HG03139 (cell line): Measurements from ENCODE around the gene ZFP92.
"Not testable (repeated sequence)": the region's sequence is repeated elsewhere in the genome, so short reads cannot be mapped to it uniquely, and the experiment has no call there.

Source experiments
- ATAC-seq: cut with Tn5 transposase; IDR thresholded peaks from one replicate; pipeline ENCODE4 v1.9.1; 2021; ENCODE audit not compliant: unreplicated experiment

ZFP92 gene

DNA sequence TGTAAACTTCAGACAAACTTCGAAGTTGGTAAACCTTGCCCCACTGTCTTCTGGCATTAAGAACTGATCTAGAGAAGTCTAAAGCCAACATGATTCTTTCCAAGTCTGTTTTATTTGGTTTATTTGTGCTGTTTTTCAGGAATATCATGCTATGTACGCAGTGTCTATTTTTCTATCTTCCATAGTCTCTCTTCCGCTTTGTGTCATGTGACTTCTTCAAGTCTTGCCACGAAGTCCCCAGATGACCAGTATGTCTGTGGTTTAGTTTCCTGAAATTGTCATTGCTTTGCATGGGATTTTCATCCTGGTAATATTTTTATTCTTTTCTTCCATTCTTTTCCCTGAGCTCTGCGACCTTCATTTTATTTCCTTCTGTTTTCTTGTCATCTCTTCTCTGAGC, 25.2 kb upstream of the ZFP92 start:
- no peak for ATAC-seq

DNA sequence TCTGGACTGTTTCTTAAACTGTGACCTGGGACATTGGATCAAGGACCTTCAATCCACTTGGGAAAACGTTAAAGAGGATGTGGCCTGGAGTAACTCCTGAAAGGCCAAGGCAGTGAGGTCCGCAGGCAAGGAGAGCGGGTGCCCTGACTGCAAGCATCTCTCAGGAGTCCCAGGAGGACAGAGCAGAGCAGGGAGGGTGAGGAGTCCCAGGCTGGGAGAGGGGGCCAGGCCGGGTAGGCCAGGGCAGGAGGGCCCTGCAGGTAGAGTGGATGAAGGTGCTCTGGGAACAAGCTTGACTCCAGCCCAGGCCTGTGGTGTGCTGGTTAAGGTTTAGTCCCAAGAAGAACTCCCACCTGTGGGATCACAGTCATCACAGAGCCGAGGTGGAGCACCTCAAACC, 23.9 kb upstream of the ZFP92 start:
- ATAC-seq = no peak

DNA sequence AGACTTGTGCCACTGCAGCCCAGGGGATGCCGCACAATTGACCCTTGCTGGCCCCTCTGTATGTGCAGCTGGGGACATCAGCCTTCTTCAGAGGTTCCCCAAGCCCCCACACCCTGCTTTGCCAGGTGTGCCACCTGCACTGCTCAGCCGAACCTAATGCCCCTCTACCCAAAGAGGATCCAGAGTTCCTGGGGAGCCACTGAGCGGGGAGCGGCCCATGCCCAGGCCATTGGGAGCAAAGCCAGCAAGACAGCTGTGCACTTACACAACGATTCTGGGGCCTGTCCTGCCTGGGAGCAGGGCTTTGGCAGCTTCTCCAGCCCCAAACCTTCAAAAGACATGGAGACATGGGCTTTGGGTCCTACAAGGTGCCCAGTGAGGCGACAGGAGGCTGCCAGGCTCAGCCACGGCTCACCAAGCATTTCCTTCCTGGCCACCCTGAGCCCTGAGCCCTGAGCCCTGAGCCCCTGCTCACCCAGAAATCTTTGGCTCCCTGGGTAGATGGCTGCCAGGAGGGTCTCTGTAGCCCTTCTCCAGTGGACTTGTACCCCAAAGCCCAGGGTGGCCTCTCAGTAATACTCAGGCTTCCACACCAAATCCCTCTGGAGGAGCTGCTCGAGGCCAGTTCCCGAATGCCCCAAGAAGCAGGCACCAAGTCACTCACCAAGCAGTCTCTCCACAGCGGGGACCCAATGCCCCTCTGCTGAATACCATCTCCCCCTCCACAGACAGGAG, 23.1 kb upstream of the ZFP92 start:
- ATAC-seq = no peak

DNA sequence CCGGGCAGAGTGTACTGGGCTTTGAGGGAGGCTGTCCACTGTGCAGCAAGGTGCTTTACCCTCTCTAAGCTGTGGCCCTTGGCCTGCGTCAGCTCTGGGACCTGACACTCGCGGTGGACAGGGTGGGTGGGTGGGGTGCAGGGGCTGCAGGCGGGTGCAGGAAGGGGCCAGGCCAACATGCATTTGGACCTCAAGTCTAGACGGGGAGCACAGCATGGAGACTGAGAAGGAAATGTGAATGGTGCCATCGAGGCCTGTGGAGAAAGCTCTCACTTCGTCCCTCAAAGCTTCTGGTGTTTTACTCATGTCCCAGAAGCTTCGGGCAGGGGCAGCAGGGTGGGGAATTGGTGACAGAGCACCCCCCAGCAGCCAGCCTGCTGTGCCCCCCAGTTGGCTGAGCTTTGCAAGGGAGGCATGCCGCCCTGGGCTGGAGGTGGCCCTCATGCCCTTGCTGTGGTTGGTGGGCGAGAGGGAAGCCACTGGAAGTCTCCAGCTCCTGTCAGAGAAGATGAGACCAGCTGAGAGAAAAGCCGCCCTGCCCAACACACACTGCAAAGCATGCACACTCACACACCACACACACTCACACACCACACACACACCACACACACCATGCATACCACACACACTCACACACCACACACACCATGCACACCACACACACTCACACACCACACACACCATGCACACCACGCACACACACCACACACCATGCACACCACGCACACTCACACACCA, 22.4 kb upstream of the ZFP92 start:
- no peak for ATAC-seq

DNA sequence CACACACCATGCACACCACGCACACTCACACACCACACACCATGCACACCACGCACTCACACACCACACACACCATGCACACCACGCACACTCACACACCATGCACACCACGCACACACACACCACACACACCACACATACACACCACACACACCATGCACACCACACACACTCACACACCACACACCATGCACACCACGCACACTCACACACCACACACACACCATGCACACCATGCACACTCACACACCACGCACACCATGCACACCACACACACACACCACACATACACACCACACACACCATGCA, 21.9 kb upstream of the ZFP92 start:
- not testable (repeated sequence) for ATAC-seq

DNA sequence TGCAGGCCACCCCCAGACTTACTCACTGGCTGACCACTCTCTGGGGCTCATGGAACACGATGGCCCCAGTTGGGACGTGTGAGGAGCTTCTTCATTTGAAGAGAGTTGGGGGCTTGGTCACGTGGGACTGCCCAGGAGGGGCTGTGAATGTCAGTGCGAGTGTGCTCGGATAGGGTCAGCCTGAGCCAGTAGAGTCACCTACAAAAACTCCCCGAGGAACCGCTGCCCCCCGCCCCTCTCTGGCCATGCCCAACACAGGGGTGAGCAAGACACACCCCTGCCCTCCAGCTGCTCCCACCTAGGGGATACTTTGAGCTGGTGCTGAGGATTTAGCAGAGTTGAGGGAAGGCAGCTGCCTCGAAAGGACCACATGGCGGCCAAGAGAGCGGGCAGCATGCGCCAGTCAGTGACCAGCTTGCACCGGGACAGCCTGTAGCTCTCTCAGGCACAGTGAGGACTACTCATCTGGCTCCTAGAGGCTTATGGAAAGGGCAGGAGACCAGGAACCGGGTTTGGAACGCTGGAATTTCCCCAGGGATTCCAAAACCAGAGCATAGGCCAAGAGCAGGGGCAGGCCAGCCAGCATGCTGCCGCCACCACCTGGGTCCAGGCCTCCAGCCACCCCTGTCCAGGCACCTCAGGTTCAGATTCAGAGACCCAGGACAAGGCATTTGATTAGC, 18.5 kb upstream of the ZFP92 start:
- no peak for ATAC-seq

DNA sequence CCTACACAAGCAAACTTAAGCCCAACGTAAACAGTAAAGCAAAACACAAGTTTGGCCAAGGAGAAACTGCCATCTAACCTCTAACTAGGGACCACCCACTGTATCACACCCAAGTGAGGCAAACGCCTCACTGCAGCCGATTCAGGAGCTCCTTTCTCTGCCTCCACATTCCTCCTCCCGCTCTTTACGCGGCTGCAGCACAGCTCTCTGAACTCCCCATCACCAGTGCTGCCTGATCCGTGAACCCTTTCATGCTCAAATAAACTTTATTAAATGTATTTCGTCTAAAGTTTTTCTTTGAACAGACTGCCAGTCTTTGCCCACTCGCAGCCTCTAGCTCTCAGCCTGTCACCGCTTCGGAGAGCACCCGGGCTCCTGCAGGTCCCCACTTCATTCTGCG, 16.7 kb upstream of the ZFP92 start:
- no peak for ATAC-seq

DNA sequence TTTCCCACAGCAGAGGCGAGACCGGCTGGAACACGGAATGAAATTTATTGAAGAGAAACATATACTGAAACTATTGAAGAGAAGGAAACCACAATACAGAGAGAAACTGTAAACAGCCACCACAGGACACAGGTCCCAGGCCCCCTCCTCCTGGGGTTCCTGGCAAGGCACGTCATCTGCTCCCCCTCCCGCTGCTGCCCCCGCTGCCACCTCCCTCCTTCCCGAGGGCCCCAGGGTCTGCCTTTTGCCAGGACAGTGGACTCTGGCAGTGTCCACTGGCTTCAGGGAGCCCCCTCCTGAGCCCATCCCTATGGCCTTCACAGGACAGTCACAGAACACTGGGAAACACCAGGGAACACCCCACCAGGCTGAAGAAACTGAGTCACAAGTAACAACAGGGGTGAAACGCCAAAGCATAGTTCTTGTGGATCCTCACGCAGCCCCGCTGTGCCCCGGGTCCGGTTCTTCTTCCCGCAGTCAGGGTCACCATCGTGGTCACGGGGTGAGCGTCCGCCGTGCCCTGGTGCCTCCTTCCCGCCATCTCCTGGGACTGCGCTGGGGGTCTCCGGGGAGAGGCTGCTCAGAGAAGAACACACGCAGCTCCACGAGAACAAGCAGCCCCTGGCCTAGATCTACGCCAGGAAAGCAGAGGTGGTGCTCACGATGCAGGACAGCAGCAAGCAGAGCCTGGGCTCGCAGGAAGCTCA, 15.5 kb upstream of the ZFP92 start:
- ATAC-seq = no peak

DNA sequence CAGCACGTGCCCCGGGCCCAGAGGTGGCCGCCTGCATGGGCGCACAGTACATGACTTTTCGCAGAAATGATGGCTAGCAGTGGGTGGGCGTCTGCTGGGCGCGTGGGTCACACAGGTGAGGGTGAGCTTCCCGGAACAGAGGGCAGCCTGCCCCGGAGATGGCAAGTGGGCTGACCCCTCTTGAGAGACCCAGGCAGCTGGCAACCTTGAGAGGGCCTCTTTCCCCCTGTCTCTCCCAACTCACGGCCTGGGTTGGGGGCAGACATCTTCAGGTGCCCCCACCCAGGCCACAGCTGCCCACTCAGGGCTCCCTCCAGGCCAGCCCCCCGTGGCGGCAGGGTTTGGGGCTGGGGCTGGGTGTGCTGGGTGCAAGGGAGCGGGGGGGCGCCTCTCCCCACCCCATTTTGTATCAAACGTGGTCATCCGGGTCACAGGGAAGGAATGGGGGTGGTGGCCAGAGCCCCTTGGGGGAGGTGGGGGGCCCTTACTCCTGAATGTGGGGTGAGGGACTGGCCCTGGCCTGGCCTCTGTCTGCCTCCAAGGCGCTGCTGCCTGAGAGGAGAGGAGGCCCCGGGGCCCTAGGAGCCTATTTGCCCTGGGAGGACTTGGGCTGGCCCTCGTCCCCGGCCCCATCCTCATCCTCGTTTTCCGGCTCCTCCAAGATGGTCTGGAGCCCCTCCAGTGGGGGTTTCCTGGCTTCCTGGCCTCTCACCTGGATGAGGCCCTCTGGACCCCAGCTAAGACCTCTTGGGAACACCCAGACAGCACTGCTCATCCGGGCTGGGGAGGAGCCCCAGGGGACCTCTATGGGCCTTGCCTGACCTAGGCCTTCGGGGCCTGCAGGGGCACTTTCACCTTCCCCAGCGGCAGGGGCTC, 14.7 kb upstream of the ZFP92 start:
- ATAC-seq = no peak

DNA sequence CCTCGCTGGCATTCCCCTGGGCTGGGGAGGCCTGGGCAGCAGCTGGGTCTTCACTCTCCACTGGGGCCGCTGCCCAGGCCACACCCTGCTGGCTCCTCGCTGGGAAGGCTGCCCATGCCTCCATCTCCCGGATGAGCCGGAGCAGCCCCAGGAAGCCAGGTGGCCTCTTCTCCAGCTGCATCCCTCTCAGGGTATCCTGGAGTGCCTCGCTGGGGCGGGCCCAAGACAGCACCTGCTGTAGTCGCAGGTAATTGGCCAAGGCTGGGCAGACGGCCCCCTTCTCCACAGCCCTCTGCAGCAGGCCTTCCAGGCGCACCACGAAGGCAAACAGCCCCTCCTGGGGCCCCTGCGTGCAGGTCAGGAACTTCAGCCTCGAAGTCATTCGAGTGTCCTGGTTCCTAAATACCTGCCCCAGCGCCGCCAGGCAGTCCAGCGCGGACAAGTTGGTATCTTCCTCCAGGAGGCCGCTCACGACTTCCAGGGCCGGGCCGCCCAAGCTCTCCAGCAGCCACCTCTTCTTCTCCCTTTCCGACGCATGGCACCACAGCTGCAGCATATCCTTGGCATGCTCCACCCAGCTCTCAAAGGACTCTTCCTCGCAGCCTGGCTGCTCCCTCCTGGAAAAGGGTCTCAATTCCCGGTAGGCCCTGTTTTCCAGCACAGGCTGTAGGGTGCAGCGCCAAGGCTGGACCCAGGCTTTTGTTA, 13.9 kb upstream of the ZFP92 start:
- no peak for ATAC-seq

DNA sequence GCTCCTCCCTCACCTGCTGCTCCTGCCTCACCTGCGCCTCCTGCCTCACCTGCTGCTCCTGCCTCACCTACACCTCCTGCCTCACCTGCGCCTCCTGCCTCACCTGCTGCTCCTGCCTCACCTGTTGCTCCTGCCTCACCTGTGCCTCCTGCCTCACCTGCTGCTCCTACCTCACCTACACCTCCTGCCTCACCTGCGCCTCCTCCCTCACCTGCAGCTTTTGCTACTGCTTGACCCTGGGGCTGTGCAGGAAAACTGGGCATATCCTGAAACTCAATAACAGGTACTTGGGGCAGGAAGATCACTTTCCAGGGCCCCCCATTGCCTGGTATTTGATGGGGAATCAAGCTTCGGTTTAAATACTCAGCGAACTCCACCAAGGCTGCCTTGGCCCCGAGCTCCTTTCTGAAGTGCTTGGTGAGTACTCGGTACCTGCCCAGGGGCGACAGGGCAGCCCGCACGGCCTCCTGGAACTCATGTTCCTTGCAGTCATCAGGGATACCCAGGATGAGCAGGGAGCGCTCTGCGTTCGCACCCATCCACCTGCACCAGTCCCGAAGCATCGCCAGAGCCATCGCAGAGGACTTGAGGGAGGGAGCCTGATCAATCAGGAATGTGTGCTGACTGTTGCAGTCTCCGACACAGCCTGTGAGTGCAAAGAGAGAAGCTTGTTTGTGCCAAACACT, 12.9 kb upstream of the ZFP92 start:
- ATAC-seq = no peak

DNA sequence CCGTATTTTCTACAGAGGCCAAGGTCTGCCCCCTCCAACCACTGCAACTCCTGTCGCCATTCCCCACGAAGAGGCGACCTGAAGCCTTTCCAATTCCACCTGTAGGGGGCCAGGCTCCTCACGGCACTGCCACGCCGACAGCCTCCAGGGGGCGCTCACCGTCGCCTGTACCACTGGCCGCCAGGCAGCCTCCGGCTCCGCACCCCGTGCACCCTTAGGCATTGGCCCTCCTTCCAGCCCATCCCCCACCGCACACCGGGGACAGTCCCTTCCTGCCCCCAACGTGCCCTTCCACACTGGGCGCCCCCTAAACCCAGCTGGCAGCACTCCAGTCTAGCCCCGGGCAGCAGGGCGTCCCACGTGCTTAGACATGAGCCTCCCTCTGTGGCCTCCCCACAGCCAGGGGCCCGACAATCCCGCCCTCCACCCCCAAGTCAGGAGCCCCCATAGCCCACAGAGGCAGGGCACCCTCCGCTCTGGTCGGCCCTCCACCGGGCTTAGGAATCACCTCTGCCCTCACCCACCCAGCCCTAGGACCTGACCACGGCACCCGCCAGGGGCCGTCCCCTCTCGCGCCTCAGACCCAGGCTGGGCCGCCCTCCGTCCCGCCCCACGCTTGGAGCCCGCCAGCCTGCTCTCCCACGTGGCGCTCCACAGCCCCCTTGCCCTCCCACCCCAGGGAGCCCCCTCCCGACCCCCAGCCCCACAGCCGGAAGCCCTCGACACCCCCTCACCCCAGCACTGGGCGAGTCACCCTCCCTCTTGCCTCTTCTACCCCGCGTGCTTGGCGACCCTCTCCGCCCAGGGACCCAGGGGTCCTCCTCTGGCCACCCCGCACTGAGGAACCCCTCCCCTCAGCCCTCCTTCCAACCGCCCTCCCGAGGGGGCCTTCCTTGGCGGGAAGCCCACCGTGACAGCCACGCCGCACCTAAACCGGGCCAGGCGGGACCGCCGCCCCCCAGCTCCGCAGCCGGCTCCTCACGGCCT, 10.8 kb upstream of the ZFP92 start:
- ATAC-seq = no peak

DNA sequence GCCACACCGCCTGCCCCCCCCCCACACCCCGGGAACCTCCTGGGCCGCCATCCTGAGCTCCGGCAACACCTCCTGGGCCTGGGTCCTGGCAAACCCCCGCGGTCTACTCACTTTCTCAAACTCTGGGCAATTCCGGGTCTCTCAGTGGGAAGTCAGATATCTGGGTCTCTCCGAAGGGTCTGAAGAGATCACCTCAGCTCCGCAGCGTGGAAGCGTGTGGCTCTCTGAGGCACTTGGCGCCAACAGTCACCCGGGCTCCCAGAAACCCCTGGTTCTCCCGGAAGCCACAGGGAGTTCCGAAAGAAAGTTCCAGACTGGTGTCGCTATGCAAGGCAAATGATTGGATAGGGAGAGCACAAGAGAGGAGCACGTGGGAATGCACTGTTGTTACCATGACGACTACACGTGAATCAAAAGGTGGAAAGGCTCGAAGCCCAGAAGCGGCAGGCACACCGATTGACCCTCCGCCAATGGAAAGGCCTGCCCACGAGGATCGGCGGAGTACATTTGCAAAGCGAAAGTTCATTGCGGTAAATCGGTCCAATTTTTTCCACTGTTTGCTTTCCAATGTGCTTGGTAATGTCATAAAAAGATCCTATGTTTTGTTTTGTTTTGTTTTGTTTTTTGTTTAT, 10.0 kb upstream of the ZFP92 start, which contains the start of gene PNMA6E:
PNMA6E (minus strand) TSS at position 218 of the 632 bp plus-strand sequence. CDS start 2,501 bp downstream, outside the sequence.
- ATAC-seq = no peak

DNA sequence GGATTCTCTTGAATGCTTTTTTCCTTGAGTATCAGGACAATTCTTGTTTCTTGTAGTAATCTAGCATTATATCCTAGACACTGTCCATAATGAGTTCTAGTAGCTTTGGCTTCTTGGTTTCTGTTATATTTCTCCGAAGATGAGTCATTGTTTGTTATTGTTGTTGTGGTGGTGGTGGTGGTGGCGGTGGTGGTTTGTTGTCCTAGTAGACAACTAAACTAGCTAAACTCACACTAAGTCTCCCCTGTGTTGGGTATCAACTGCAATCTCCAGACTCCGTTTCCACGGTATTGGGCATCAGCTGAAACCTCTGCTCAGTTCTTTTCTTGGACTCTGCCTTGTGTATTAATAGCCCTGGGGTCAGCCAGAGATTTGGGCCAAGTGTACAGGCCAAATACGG, 6.9 kb upstream of the ZFP92 start:
- ATAC-seq = not testable (repeated sequence)

DNA sequence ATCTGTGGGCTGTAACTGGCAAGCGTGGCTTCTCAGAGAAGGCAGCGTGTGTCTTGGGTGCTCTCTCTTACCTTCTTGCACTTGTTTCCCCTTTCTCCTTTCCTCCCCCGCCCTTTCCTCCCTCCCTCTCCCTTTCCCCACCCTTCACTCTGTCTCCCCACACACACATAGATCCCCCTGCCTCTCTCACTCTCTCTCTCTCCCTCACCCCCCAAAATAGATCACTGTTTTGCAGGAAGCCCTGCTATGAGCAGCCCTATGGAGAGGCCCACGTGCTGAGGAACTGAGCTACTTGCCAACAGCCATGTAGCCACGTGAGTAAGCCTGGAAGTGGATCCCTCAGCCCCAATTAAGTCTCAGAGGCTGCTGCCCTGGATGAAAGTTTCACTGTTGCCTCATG, 5.8 kb upstream of the ZFP92 start:
- no peak for ATAC-seq

DNA sequence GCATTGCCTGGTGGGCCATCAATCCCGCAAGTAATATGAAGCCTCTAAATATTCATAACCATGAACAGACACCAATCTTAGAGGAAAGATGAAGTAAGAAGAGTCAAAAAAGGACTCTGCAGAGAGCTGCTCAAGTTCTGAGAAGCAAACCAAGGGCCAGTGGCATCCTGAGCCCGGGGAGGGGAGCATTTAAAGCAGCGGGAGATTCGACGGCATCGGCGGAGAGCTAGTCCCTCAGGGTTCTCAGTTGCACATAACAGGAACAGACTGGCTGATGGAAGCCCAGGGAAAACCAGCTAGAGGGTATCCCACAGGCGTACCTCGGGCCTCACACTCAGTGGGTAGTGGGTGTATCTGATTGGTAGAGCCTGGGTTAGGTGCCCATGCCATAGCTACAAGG, 5.3 kb upstream of the ZFP92 start:
- no peak for ATAC-seq

DNA sequence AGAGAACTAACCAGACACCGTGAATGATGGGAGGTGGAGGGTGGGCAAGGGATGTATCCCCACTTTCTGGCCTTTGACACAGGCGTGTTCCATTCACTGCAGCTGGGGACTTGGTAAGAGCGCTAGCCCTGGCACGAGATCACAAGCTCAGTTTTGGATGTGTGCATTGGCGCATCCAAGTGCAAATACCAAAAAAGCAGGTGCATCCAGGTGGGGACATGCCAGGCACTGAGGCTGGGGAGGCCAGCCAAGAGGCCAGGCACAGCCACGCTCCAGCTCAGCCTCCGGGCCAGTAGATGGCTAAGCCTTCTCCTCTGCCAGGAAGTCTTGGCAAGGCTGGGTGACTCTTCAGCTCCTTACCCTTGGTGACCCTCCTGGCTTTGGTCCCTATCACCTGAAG, 4.4 kb upstream of the ZFP92 start:
- no peak for ATAC-seq

DNA sequence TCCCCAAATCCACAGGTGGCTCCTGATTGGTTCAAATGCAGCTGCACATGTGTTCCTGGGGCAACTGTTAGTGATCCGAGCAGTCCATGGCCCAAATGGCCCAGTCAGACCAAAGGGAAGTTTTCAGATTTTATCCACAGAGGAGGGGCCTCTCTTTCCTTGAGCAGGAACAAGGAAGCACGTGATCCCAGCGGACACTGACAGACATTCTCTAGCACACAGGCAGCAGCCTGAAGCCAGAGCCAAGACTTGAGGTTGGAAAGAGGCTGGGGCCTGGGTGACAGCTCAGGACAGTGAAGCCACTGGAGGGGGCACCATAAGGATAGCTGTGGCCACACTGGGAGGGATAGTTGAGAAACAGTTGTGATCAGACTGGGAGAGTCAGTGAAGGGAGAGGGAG, 3.5 kb upstream of the ZFP92 start:
- ATAC-seq = no peak
